ENCODE measurements around the gene PRCC.
"Not testable (repeated sequence)": the region's sequence is repeated elsewhere in the genome, so short reads cannot be mapped to it uniquely, and the experiment has no call there.

PRCC gene

GRCh38 chr1:156760092-156760795 is 7.1 kb upstream of the PRCC start:
- H3K27ac ChIP-seq = no peak overlapping the region
- TF ChIP-seq CTCF (conservative IDR thresholded peaks at IDR 0.05) = no peak

GRCh38 chr1:156760796-156761104 is 6.6 kb upstream of the PRCC start:
- TF ChIP-seq CTCF (conservative IDR thresholded peaks at IDR 0.05) = no peak
- H3K27ac ChIP-seq = no peak overlapping the region

- H3K27ac ChIP-seq = not testable (repeated sequence)
These were observed 2.2 kb upstream of the PRCC start for GRCh38 chr1:156765136-156765535.

GRCh38 chr1:156765666-156766065 is 1.7 kb upstream of the PRCC start:
- peak overlapping the region; percentile 91 for H3K27ac ChIP-seq
- TF ChIP-seq CTCF (conservative IDR thresholded peaks at IDR 0.05) = no peak

- no peak for TF ChIP-seq CTCF (conservative IDR thresholded peaks at IDR 0.05)
- H3K27ac ChIP-seq = peak overlapping the region; percentile 91
These were observed 836 bp upstream of the PRCC start for GRCh38 chr1:156766298-156767100.

GRCh38 chr1:156767879-156768604 is 707 bp downstream of the PRCC start:
- no peak for TF ChIP-seq CTCF (conservative IDR thresholded peaks at IDR 0.05)
- peak overlapping the region; percentile 91 for H3K27ac ChIP-seq

GRCh38 chr1:156768610-156769295 is 1.4 kb downstream of the PRCC start:
- H3K27ac ChIP-seq = peak overlapping the region; percentile 91
- TF ChIP-seq CTCF (conservative IDR thresholded peaks at IDR 0.05) = no peak

All from VCaP (cell line).